LNCaP clone FGC (cell line): Measurements from ENCODE around the gene CAST.

ENCODE experiments used
- DNase-seq: peaks from one replicate; pipeline ENCODE4 v3.0.0-alpha.2; 2011; ENCODE audit warnings: low read depth
- H3K4me3 ChIP-seq: 2 replicates; pipeline ENCODE4 v1.5.1; 2011; ENCODE audit warnings: mild to moderate bottlenecking, low read depth, low read length, control low read depth
- CTCF ChIP-seq: IDR thresholded peaks from 2 replicates; pipeline ENCODE4 v1.5.1; 2012; ENCODE audit warnings: mild to moderate bottlenecking; ENCODE audit not compliant: control insufficient read depth, insufficient read depth; ENCODE audit errors: extremely low read depth

CAST gene

GRCh38 chr5:96624596-96624995 is 37.6 kb upstream of the CAST start:
- no peak overlapping the region for H3K4me3 ChIP-seq
- peak; percentile 90 for DNase-seq
- no peak for TF ChIP-seq CTCF

- no peak overlapping the region for H3K4me3 ChIP-seq
- DNase-seq: no peak
- TF ChIP-seq CTCF: no peak
Observed at GRCh38 chr5:96625365-96625764, 36.8 kb upstream of the CAST start.

- DNase-seq: no peak
Observed at GRCh38 chr5:96626956-96627355, 35.2 kb upstream of the CAST start.

DNA sequence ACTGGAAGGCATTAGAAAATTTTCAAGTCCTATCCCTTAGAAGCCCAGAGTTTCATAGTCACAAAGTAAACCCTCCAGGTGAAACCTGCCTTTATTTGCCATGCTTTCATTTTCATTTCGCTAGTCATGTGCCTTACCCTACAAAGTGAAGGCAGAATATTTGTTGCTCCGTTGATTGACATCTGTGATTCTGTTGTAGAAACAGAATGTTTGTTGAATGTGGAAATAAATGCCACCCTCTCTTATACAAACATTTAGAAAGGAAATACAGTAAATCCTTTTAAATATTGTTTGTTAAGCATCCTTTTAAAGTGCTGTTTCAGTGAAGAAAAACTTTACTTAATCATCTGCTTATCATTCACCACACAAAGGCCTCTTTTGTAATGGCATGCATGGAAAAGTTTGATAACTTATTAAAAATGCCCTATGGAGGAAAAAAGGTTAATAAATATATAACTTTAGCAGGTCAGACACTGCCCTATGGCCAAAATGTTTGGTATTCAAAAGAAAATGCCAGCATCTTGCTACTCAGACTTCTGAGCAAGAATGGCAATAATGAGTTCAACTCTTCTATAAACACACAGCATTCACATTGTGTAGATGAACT is 34.3 kb upstream of the CAST start:
- peak; percentile 50 for DNase-seq
- H3K4me3 ChIP-seq: peak overlapping the region; percentile 20; the same call in 1 of the 2 replicates
- TF ChIP-seq CTCF: no peak

More at GRCh38 chr5:96626956-96627355, 35.2 kb upstream of the CAST start:
- TF ChIP-seq CTCF: no peak
- no peak overlapping the region for H3K4me3 ChIP-seq

- TF ChIP-seq CTCF: no peak
- DNase-seq: no peak
- no peak overlapping the region for H3K4me3 ChIP-seq
Observed at GRCh38 chr5:96628406-96628805, 33.8 kb upstream of the CAST start.

DNA sequence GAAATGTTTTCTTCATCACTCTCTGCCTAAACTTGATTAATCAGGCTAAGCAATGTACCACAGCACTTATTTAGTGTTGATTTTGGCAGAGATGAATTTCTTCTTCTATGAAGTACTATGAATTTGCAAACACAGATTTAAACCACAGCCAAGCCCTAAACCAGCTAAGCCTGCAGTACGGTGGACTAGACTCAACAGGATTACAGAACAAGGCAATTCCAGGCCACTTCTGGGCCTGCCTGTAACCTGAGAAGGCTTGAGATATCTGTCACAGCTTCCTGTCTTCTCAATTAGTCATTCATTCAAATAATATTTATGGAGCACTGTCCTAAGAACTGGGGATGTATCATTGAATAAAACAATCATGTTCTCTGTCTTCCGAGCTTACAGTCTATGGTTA is 32.4 kb upstream of the CAST start:
- TF ChIP-seq CTCF: no peak
- peak; percentile 93 for DNase-seq
- H3K4me3 ChIP-seq: no peak overlapping the region

DNA sequence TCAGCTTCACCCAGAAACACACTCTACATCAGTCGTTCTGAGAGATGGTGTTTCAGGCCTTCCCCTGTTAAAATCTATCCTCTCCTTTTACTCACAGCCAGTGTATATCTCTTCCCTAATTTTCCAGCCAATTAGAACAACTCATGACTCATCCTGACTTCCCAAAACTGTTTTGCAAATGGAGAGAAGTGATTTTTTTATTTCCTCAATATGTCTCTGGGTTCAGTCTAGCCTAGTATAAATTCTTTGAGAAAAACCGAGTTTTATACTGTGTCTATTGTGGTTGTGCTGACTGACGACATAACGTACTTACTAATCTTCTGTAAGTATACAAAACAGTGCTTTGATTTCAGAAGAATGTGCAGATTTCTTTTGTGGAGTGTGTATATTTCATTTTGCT is 28.4 kb upstream of the CAST start:
- no peak for DNase-seq
- no peak for TF ChIP-seq CTCF
- H3K4me3 ChIP-seq: no peak overlapping the region
